Heart left ventricle (tissue), 13 donors: Measurements from ENCODE around the gene USP50.

Source experiments
- POLR2A ChIP-seq, 2 donors: fragments of 450-650 bp; IDR thresholded peaks; one replicate each; pipeline ENCODE4 v1.6.1; 2017; ENCODE audit warnings: antibody characterized with exemption in 2 of 2, mild to moderate bottlenecking in 2 of 2, moderate library complexity in 2 of 2
- TF ChIP-seq, protein P1 (sequence below), 12 donors: fragments of 200-600 bp; sonication (generic) in 4 of 12; IDR thresholded peaks; one replicate each; pipeline versions ENCODE4 v1.5.0 to v1.8.0; 2018 to 2022; ENCODE audit warnings: antibody characterized with exemption in 12 of 12, mild to moderate bottlenecking in 5 of 12
- donor health status: ischemic (EF 13 %, LVEDD 7.1; RV severe dilation, severe dysfunction).
- donor health status: DM: no; HTN: yes; CAD: no.
- donor health status: DM: no; HTN: no; CAD: no.
- donor health status: ischemic (EF 25% LVEDD 6.9; RV normal size, moderate dysfunction).
- donor health status: ischemic (EF 25% LVEDD 5.7; RV mildly dilated, moderate dysfunction).
- donor health status: ischemic (EF 35%, LVEDD 5.7; RV mildly dilated, moderate dysfunction).
- donor health status: nonischemic (EF 11% LVEDD 7.7; RV severe dilation, severe dysfunction).
- donor health status: DM: yes; HTN: yes; CAD: no.
- donor health status: PGD.
- donor health status: ischemic (EF 29% LVEDD 5.4; RV normal size, mild dysfunction).
- donor health status: nonischemic (EF 23%, LVEDD 6.1; RV moderate dilation, normal function).

DNA sequence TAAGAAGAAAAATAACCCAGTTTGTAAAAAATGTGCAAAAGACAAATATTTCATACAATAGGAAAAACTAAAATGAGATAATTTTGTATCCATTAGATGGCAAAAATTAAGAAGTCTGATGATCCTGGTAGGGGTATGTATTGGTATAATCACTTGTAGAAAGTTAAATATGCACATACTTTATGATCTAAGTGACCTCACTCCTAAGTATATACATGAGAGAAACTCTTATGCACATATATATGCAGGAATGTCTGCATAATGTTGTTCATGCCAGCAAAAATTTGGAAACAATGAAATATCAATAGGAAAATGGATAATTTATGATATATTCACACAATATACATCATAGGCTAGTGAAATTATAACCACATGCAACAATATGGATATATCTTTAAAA, 33.5 kb downstream of the USP50 start:
- TF ChIP-seq, protein P1, sequence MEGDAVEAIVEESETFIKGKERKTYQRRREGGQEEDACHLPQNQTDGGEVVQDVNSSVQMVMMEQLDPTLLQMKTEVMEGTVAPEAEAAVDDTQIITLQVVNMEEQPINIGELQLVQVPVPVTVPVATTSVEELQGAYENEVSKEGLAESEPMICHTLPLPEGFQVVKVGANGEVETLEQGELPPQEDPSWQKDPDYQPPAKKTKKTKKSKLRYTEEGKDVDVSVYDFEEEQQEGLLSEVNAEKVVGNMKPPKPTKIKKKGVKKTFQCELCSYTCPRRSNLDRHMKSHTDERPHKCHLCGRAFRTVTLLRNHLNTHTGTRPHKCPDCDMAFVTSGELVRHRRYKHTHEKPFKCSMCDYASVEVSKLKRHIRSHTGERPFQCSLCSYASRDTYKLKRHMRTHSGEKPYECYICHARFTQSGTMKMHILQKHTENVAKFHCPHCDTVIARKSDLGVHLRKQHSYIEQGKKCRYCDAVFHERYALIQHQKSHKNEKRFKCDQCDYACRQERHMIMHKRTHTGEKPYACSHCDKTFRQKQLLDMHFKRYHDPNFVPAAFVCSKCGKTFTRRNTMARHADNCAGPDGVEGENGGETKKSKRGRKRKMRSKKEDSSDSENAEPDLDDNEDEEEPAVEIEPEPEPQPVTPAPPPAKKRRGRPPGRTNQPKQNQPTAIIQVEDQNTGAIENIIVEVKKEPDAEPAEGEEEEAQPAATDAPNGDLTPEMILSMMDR (IDR thresholded peaks at IDR 0.05), result no peak
- no peak for TF ChIP-seq POLR2A (IDR thresholded peaks at IDR 0.05)
